Fibroblast of mammary gland (primary cell): Measurements from ENCODE around the gene PNPLA2.

Experiments used
- DNase-seq: peaks from one replicate; pipeline ENCODE4 v3.0.0-alpha.2; 2010; ENCODE audit warnings: low read depth
- H3K4me3 ChIP-seq: 2 replicates; pipeline ENCODE4 v1.5.1; 2011; ENCODE audit warnings: low read depth, mild to moderate bottlenecking, low read length, moderate library complexity; ENCODE audit not compliant: control insufficient read depth
- CTCF ChIP-seq: conservative IDR thresholded peaks from 2 replicates; pipeline ENCODE4 v1.5.1; 2011; ENCODE audit warnings: low read depth, low read length, inconsistent platforms; ENCODE audit not compliant: control insufficient read depth, insufficient read depth

PNPLA2 gene

GRCh38 chr11:862696-863022 lies 43.9 kb downstream of the PNPLA2 start:
- no peak for DNase-seq
- H3K4me3 ChIP-seq: no peak overlapping the region
- no peak for TF ChIP-seq CTCF

GRCh38 chr11:863023-863909 lies 44.6 kb downstream of the PNPLA2 start:
- TF ChIP-seq CTCF: no peak
- H3K4me3 ChIP-seq: no peak overlapping the region

GRCh38 chr11:863910-864827 lies 45.5 kb downstream of the PNPLA2 start:
- no peak for DNase-seq
- no peak overlapping the region for H3K4me3 ChIP-seq
- TF ChIP-seq CTCF: no peak

More at GRCh38 chr11:863023-863909, 44.6 kb downstream of the PNPLA2 start:
- no peak for DNase-seq

- TF ChIP-seq CTCF: no peak
- no peak for DNase-seq
- H3K4me3 ChIP-seq: no peak overlapping the region
Observed at GRCh38 chr11:864898-865297, 46.2 kb downstream of the PNPLA2 start.

GRCh38 chr11:865462-866430 lies 47.0 kb downstream of the PNPLA2 start:
- no peak for DNase-seq
- H3K4me3 ChIP-seq: no peak overlapping the region
- no peak for TF ChIP-seq CTCF

- TF ChIP-seq CTCF: no peak
- no peak overlapping the region for H3K4me3 ChIP-seq
- no peak for DNase-seq
Observed at GRCh38 chr11:866481-866880, 47.8 kb downstream of the PNPLA2 start.
